GM19468 (cell line): ENCODE results near the gene TRIM65.
"Not testable (repeated sequence)": the region's sequence is repeated elsewhere in the genome, so short reads cannot be mapped to it uniquely, and the experiment has no call there.

ENCODE experiments used
- ATAC-seq: cut with Tn5 transposase; IDR thresholded peaks from one replicate; pipeline ENCODE4 v1.9.1; 2021; ENCODE audit warnings: mild to moderate bottlenecking, moderate library complexity, moderate number of reproducible peaks; ENCODE audit not compliant: unreplicated experiment; ENCODE audit errors: extremely low read depth

Gene TRIM65

GRCh38 chr17:75876938-75877751 lies 19.6 kb downstream of the TRIM65 start:
- no peak for ATAC-seq

DNA sequence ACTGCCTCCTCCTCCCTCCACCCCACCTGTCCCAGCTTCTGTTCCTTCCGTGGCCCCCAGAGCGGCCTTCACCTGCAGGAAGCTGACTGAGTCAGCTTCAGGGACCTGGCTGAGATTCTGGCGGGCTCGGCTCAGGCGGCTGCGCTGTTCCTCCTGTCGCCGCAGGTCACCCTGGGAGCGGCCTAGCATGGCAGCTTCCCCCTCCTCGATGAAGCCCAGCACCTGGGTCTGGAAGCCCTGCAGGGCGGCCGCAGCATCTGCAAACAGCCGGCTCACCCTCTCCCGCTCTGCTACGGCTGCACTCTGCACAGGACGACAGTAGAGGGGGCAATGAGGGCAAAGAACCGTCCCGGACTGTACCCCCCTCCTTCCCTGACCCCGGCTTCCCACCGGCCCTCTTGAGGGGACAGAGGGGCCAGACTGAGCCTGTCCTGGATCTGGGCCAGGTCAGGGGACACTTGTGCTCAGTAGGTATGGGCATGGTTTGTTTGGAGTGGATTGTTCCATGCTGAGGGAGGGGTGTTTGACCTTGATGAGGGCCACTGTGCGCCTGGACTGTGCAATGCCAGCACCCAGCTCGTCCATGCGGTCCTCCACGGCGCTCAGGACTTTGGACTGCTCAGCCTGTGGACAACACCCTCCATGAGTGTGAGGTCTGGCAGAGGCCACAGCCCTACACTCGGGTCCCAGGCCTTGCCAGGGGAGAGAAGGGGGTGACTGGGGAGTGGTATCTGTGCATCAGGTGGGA lies 20.4 kb downstream of the TRIM65 start:
- ATAC-seq: no peak

DNA sequence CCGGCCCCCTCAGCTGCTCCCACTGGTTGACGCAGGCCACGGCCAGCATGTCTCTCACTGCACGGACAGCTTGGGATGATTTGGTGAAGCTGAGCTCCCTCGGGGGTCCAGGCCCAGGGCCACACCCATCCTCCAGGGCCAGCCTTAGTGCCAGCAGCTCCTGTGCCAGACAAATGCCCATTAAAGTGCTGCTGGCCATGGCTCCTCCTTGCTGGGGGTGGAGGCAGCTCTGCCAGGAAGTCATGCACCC lies 20.9 kb downstream of the TRIM65 start:
- no peak for ATAC-seq

- no peak for ATAC-seq
Observed at GRCh38 chr17:75875182-75875939, 21.4 kb downstream of the TRIM65 start.

DNA sequence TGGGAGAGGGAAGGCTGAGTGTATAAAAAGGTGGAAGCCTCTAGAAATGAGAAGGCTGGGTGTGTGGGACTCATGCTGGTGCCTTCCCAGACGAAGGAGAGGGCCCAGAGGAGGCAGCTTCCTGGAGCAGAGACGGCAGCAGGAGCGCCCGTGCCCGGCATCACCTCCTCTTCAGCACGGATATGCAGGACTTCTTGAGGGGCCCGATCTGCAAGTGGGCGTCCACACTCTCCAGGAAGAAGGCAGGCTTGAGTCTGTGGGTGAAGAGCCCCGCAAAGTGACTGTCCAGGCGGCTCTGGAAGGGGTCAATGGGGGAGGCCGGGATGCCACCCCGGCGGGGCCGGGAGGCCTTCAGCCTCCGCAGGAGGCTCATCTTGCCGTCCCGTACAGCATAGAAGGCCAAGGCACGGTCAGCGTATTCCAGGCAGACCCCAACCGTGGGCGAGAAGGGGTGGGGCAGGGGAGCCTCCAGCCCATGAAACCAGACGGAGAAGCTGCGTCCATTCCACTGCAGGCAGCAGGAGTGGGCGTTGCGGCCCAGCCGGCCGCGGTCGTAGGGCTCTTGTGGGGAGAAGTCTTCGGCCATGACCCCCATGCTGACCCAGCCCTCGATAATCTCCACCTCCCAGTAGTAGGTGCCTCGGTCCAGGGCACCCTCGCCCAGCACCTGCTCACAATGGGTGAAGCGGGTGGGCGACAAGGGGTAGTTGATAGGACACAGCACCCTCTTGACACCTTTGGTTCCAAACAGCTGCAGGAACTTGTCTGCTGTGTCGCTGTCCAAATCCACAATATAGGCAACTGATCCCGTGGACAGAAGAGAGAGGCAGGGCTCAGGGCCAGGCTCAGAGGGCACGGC lies 22.2 kb downstream of the TRIM65 start:
- no peak for ATAC-seq

DNA sequence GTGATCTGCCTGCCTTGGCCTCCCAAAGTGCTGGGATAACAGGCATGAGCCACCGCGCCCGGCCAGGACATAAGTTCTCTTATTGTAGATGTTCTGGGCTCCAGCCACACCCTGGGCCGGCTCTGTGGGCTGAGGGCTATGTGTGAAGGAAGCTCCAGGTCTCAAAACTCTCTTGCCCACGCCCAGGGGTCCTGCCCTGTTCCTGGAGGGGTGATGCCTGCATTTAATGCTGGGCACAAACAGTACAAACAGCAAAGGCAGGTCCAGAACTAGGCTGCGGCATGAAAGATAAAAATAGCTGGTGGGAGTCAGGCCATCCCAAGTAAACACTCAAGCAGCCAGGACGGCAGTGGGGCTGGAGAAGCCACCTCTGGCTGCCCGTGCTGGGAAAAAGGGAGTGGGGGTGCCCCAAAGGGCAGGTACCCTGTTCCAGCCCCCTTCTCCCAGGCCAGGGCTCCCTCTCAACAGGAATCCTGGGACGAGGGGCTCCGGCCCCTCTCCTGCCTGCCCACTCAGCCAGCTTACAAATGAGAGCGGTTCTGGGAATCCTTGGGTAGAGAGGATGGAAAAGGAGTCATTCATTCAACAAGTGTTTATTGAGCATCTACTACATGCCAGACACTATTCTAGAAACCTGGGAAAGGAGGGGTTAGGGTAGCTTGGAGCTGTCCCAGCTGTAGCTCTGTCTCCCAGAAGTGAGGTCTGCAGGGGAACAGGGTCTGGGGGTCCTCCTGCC lies 23.0 kb downstream of the TRIM65 start:
- no peak for ATAC-seq

- ATAC-seq: no peak
Observed at GRCh38 chr17:75872434-75873351, 24.1 kb downstream of the TRIM65 start.

DNA sequence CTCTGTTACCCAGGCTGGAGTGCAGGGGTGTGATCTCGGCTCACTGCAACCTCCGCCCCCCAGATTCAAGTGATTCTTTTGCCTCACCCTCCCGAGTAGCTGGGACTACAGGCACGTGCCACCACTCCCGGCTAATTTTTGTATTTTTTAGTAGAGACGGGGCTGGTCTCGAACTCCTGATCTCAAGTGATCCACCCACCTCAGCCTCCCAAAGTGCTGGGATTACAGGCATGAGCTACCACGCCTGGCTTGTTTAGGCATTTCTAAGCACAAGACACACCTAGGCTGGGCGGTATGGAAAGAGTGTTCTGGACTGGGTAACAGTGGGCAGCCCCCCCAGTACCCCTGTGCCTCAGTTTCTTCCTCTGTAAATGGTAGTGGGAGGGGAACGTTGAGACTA lies 26.5 kb downstream of the TRIM65 start:
- not testable (repeated sequence) for ATAC-seq

DNA sequence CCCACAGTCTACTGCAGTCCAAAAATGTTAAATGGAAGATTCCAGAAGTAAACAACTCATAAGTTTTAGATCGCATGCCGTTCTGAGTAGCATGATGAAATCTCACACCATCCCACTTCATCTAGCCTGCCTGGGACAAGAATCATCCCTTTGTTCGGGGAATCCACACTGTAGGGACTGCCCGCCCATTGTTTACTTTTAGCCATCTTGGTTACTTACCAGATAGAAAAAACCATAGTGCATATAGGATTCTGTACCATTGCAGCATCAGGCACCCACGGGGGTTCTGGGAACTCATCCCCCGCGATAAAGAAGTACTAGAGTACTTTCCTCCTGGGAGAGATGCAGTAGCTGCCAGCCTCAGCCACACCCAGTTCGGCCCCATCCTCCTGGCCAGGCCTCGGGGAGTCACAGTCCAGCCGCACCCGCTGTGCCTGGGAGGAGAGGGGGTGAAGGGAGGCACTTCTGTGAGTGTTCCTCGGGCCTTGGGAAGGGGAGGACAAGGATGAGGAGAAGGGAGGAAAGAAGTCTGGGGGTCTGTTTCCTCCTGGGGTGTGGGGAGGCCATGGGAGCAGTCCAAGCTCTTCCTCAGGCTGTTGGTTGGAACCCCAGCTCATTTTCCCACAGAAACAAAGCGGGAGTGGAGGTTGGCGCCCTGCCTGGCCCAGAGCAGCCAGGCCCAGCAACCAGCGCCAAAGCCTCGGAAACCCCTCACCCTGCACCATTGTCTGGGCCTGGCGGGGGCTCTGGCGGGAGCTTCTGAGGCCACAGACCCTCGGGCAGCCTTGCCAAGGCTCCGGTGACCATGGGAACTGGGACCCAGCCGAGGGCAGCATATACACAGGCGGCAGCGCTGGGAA lies 27.2 kb downstream of the TRIM65 start:
- ATAC-seq: no peak

- not testable (repeated sequence) for ATAC-seq
Observed at GRCh38 chr17:75868730-75869281, 27.9 kb downstream of the TRIM65 start.

GRCh38 chr17:75865404-75866188 lies 31.2 kb downstream of the TRIM65 start:
- ATAC-seq: not testable (repeated sequence)

DNA sequence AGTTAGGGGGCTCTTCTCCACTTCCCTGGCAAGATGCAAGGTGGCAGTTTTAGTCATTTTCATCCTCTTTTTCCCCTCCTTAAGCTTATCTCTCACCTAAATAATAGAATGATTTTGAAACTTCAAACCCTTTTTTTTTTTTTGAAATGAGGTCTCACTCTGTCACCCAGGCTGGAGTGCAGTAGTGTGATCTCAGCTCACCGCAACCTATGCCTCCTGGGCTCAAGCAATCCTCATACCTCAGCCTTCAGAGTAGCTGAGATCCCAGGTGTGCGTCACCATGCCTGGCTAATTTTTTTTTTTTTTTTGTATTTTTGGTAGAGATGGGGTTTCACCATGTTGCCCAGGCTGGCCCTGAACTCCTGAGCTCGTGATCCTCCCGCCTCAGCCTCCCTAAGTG lies 31.9 kb downstream of the TRIM65 start:
- not testable (repeated sequence) for ATAC-seq

GRCh38 chr17:75864448-75864871 lies 32.3 kb downstream of the TRIM65 start:
- ATAC-seq: peak; percentile 60

GRCh38 chr17:75861927-75862317 lies 34.8 kb downstream of the TRIM65 start:
- ATAC-seq: no peak

- ATAC-seq: not testable (repeated sequence)
Observed at GRCh38 chr17:75859358-75859757, 37.4 kb downstream of the TRIM65 start.

DNA sequence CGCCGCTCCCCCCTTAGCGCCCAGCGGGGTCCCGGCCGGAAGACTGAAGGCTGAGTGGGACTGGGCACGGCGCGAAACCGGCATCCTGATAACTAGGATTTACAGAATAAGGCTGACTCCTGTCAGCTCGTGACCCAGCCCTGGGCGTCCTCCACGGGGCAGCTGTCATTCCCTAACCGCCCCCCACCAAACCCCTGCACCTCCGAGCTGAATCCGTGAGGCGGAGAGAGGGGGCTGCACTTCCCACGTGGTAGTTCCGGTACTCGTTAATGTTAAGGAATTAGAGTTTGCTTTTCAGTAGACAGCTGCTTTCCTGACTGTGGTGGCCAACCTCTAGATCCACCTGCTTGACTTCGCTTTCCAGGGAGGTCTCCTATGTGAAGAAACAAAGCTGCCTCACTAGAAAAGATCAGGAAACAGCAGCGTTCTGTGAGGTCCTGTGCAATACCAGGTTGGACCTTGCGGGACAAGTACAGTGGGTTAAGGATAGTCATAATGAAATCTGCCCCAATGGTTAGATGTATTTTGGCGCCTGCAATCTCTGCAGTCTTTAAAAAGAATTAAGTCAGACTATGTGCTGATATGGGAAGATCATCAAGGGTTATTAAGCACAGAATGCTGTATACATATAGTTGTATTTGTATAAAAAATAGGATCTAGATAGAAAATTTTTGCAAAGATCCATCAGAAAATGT lies 40.5 kb downstream of the TRIM65 start:
- no peak for ATAC-seq
